Activated naive CD4-positive, alpha-beta T cell treated with anti-CD3 and anti-CD28 coated beads, Interleukin-2, amount 10 ng/mL, durations not matched to agents 7 days and 5 days (primary cell): ENCODE data around the gene EGR4.

Experiments used
- CTCF ChIA-PET: fragments of 350-600 bp; sonication (Branson Sonifier 250); formaldehyde crosslinking; loops from one replicate; lab custom pipeline; 2021; ENCODE audit warnings: antibody characterized with exemption; lab: Charles Lee
- DNase-seq: peaks from one replicate; pipeline ENCODE4 v3.0.0-alpha.2; 2020
- H3K27ac Mint-ChIP-seq: one replicate; pipeline ENCODE4 v1.8.0; 2021; ENCODE audit warnings: mild to moderate bottlenecking, moderate library complexity, mixed read lengths
- H3K27me3 Mint-ChIP-seq: one replicate; pipeline ENCODE4 v1.8.0; 2021; ENCODE audit warnings: mild to moderate bottlenecking, mixed read lengths
- H3K36me3 Mint-ChIP-seq: one replicate; pipeline ENCODE4 v1.8.0; 2021; ENCODE audit warnings: mixed read lengths
- H3K4me1 Mint-ChIP-seq: one replicate; pipeline ENCODE4 v1.8.0; 2021; ENCODE audit warnings: mixed read lengths
- H3K4me3 Mint-ChIP-seq: one replicate; pipeline ENCODE4 v1.8.0; 2021; ENCODE audit warnings: mild to moderate bottlenecking, moderate library complexity, mixed read lengths
- H3K9me3 Mint-ChIP-seq: one replicate; pipeline ENCODE4 v1.8.0; 2021; ENCODE audit warnings: mixed read lengths

EGR4 gene

GRCh38 chr2:73295751-73296400 lies 2.5 kb upstream of the EGR4 start:
- H3K27me3 Mint-ChIP-seq, result peaks cover 79% of the 10 kb centered on the region
- peaks cover 9% of the 10 kb centered on the region for H3K4me1 Mint-ChIP-seq
- H3K9me3 Mint-ChIP-seq, result no peaks in the 10 kb centered on the region
- H3K36me3 Mint-ChIP-seq, result no peaks in the 10 kb centered on the region
- CTCF ChIA-PET, result no interaction called here
- H3K4me3 Mint-ChIP-seq, result no peak overlapping the region
- no peak overlapping the region for H3K27ac Mint-ChIP-seq
- DNase-seq, result no peak

- Mint-ChIP-seq H3K27ac (no peak overlapping the region), H3K9me3 (no peaks in the 10 kb centered on the region), H3K36me3 (no peaks in the 10 kb centered on the region), H3K4me1 (peaks cover 11% of the 10 kb centered on the region), H3K27me3 (peaks cover 84% of the 10 kb centered on the region), H3K4me3 (peak overlapping the region; percentile 70)
- DNase-seq, result no peak
- CTCF ChIA-PET, result no interaction called here
Observed at GRCh38 chr2:73294239-73294638, 891 bp upstream of the EGR4 start.

GRCh38 chr2:73292906-73293533 lies 328 bp downstream of the EGR4 start:
- Mint-ChIP-seq H3K4me3 (peak overlapping the region; percentile 70), H3K27ac (peak overlapping the region; percentile 24), H3K9me3 (no peaks in the 10 kb centered on the region), H3K36me3 (no peaks in the 10 kb centered on the region), H3K4me1 (peaks cover 11% of the 10 kb centered on the region), H3K27me3 (peaks cover 86% of the 10 kb centered on the region)
- CTCF ChIA-PET, result interaction anchor here (0.9 to 1.0 kb wide), 2 partner anchors 20 to 24 kb away, joined by 3 read pairs; no protein-coding TSS in a partner anchor
- peak; percentile 23 for DNase-seq

- Mint-ChIP-seq H3K9me3 (no peaks in the 10 kb centered on the region), H3K27me3 (peaks cover 82% of the 10 kb centered on the region), H3K36me3 (no peaks in the 10 kb centered on the region), H3K4me3 (no peak overlapping the region), H3K27ac (no peak overlapping the region), H3K4me1 (peaks cover 11% of the 10 kb centered on the region)
- CTCF ChIA-PET, result interaction anchor here (0.9 to 1.6 kb wide), 3 partner anchors 21 to 79 kb away, joined by 3 to 7 read pairs (median 3); partner anchors contain the start of gene SMYD5
- no peak for DNase-seq
Observed at GRCh38 chr2:73292316-73292905, 937 bp downstream of the EGR4 start.

- Mint-ChIP-seq H3K4me3 (peak overlapping the region; percentile 61), H3K27me3 (peaks cover 76% of the 10 kb centered on the region), H3K9me3 (no peaks in the 10 kb centered on the region), H3K4me1 (peaks cover 11% of the 10 kb centered on the region), H3K27ac (no peak overlapping the region), H3K36me3 (no peaks in the 10 kb centered on the region)
- DNase-seq, result no peak
- CTCF ChIA-PET, result interaction anchor here (0.7 to 1.9 kb wide), 5 partner anchors 11 to 408 kb away, joined by 3 to 13 read pairs (median 7); partner anchors contain the start of gene SMYD5
Observed at GRCh38 chr2:73291461-73292315, 1.7 kb downstream of the EGR4 start.

GRCh38 chr2:73291093-73291460 lies 2.3 kb downstream of the EGR4 start:
- Mint-ChIP-seq H3K27me3 (peaks cover 76% of the 10 kb centered on the region), H3K4me3 (peak overlapping the region; percentile 61), H3K4me1 (peaks cover 11% of the 10 kb centered on the region), H3K9me3 (no peaks in the 10 kb centered on the region), H3K27ac (no peak overlapping the region), H3K36me3 (no peaks in the 10 kb centered on the region)
- CTCF ChIA-PET, result interaction anchor here (0.6 to 2.9 kb wide), 10 partner anchors 11 to 408 kb away, joined by 3 to 16 read pairs (median 4); partner anchors contain the start of genes PRADC1 and SMYD5
- DNase-seq, result peak; percentile 78

- H3K4me3 Mint-ChIP-seq, result no peak overlapping the region
- peaks cover 20% of the 10 kb centered on the region for H3K4me1 Mint-ChIP-seq
- H3K36me3 Mint-ChIP-seq, result no peaks in the 10 kb centered on the region
- H3K9me3 Mint-ChIP-seq, result no peaks in the 10 kb centered on the region
- H3K27me3 Mint-ChIP-seq, result peaks cover 68% of the 10 kb centered on the region
- peak; percentile 72 for DNase-seq
- CTCF ChIA-PET, result interaction anchor here (0.6 to 3.0 kb wide), 21 partner anchors 8 to 1937 kb away, joined by 3 to 18 read pairs (median 3); partner anchors contain the start of genes ALMS1, CCT7, PRADC1 and SMYD5
- H3K27ac Mint-ChIP-seq, result no peak overlapping the region
Observed at GRCh38 chr2:73290049-73290839, 3.1 kb downstream of the EGR4 start.

- Mint-ChIP-seq H3K27ac (no peak overlapping the region), H3K4me3 (no peak overlapping the region), H3K9me3 (no peaks in the 10 kb centered on the region), H3K27me3 (peaks cover 66% of the 10 kb centered on the region), H3K4me1 (peaks cover 26% of the 10 kb centered on the region), H3K36me3 (no peaks in the 10 kb centered on the region)
- CTCF ChIA-PET, result interaction anchor here (0.7 to 3.0 kb wide), 8 partner anchors 9 to 112 kb away, joined by 3 to 18 read pairs (median 4); partner anchors contain the start of gene SMYD5
- no peak for DNase-seq
Observed at GRCh38 chr2:73289304-73289703, 4.0 kb downstream of the EGR4 start.

- no peaks in the 10 kb centered on the region for H3K9me3 Mint-ChIP-seq
Observed at GRCh38 chr2:73286134-73286655, 7.2 kb downstream of the EGR4 start.

GRCh38 chr2:73285159-73285739 lies 8.1 kb downstream of the EGR4 start:
- CTCF ChIA-PET, result no interaction called here
- Mint-ChIP-seq H3K4me3 (peak overlapping the region; percentile 55), H3K27ac (no peak overlapping the region), H3K36me3 (peaks cover 3% of the 10 kb centered on the region), H3K9me3 (no peaks in the 10 kb centered on the region), H3K4me1 (peaks cover 24% of the 10 kb centered on the region), H3K27me3 (peaks cover 29% of the 10 kb centered on the region)
- no peak for DNase-seq

More at GRCh38 chr2:73286134-73286655, 7.2 kb downstream of the EGR4 start:
- H3K27ac Mint-ChIP-seq, result no peak overlapping the region
- H3K4me1 Mint-ChIP-seq, result peaks cover 30% of the 10 kb centered on the region
- peak overlapping the region; percentile 55 for H3K4me3 Mint-ChIP-seq
- H3K36me3 Mint-ChIP-seq, result no peaks in the 10 kb centered on the region
- DNase-seq, result no peak
- CTCF ChIA-PET, result no interaction called here
- H3K27me3 Mint-ChIP-seq, result peaks cover 39% of the 10 kb centered on the region

GRCh38 chr2:73284296-73285158 lies 8.8 kb downstream of the EGR4 start, which contains the start of gene FBXO41:
TSS of gene FBXO41 (minus strand) at chr2:73284478. CDS start at chr2:73269630, 14,848 bp downstream.
- H3K4me3 Mint-ChIP-seq, result peak within 1 kb of the TSS; percentile 85

More at GRCh38 chr2:73284296-73285158, 8.8 kb downstream of the EGR4 start, which contains the start of gene FBXO41:
- peak; percentile 84 for DNase-seq
- H3K9me3 Mint-ChIP-seq, result no peaks in the 10 kb centered on the region
- H3K27me3 Mint-ChIP-seq, result peaks cover 22% of the 10 kb centered on the region
- H3K4me1 Mint-ChIP-seq, result peaks cover 24% of the 10 kb centered on the region
- H3K36me3 Mint-ChIP-seq, result peaks cover 3% of the 10 kb centered on the region
- no peak within 1 kb of the TSS for H3K27ac Mint-ChIP-seq
- CTCF ChIA-PET, result no interaction called here
